HepG2 (cell line): ENCODE results near the gene LRRC28. TPM values are rescaled to one million over a fixed set of nuclear protein-coding genes. Genes with fewer than 3 reads are reported as not detected.

ENCODE experiments used
- ATAC-seq: fragments of 200-7000 bp; cut with Tn5 transposase; 3 replicates; pipeline ENCODE4 v1.9.1; 2020; ENCODE audit warnings: mild to moderate bottlenecking, moderate library complexity
- BruUV-seq: library from RNA; stranded (reverse); fragments of 400-500 nt; replicated peaks from 2 replicates; lab custom pipeline; 2021; lab: Mats Ljungman, UMichigan
- CTCF ChIA-PET: fragments of 300-600 bp; formaldehyde crosslinking; extraction: SDS; loops from one replicate; lab custom pipeline; 2021; ENCODE audit warnings: low total read pairs, inconsistent platforms, low intra/inter-chr PET ratio; lab: Yijun Ruan, JAX
- POLR2A ChIA-PET: fragments of 350-600 bp; sonication (Branson Sonifier 250); formaldehyde crosslinking; loops from one replicate; lab custom pipeline; 2020; ENCODE audit warnings: antibody characterized with exemption, inconsistent platforms; lab: Yijun Ruan, JAX
- DNase-seq: peaks from one replicate; pipeline ENCODE4 v3.0.0-alpha.2; 2015; ENCODE audit warnings: low spot score
- FAIRE-seq: peaks from 3 replicates; lab custom pipeline; 2011; peaks lifted over from hg19 to GRCh38; lab: Jason Lieb, UNC
- H2AFZ ChIP-seq: one replicate; pipeline ENCODE4 v1.6.1; 2011; ENCODE audit warnings: low read length, inconsistent platforms
- H3K27ac ChIP-seq: fragments of 300-600 bp; 3 replicates; pipeline ENCODE4 v1.8.0; 2011; ENCODE audit warnings: mixed run types, mild to moderate bottlenecking, mixed read lengths, low read length, inconsistent platforms; ENCODE audit not compliant: insufficient read depth; ENCODE audit errors: extremely low read length
- H3K27me3 ChIP-seq, 2 experiments: fragments of 200-600 bp in 1 of 2; 2 replicates in 1 of 2; 3 replicates in 1 of 2; pipeline versions ENCODE4 v1.6.0 to v1.8.0; 2011; ENCODE audit warnings: low read length in 2 of 2, mild to moderate bottlenecking in 2 of 2, moderate library complexity in 2 of 2, inconsistent platforms in 1 of 2; ENCODE audit not compliant: insufficient read depth in 2 of 2, control insufficient read depth in 1 of 2
- H3K36me3 ChIP-seq, 2 experiments: fragments of 200-600 bp in 1 of 2; replicated peaks in 1 of 2; 2 replicates in 1 of 2; 3 replicates in 1 of 2; pipeline versions ENCODE4 v1.5.1 to v1.8.0; 2011; ENCODE audit warnings: low read length in 2 of 2, inconsistent platforms in 1 of 2; ENCODE audit not compliant: insufficient read depth in 2 of 2, control insufficient read depth in 1 of 2
- H3K4me1 ChIP-seq: 2 replicates; pipeline ENCODE4 v1.5.1; 2012; ENCODE audit warnings: low read length, inconsistent platforms; ENCODE audit not compliant: insufficient read depth
- H3K4me2 ChIP-seq: 2 replicates; pipeline ENCODE4 v1.6.0; 2011; ENCODE audit warnings: low read depth, low read length, inconsistent platforms
- H3K4me3 ChIP-seq, 3 experiments: fragments of 200-600 bp in 1 of 3; sonication (generic), shearing (Covaris generic) in 1 of 3; replicated peaks in 1 of 3; 2 replicates each; pipeline ENCODE4 v1.5.1; 2011 to 2016; ENCODE audit warnings: low read length in 3 of 3, inconsistent platforms in 2 of 3, low read depth in 2 of 3, mild to moderate bottlenecking in 2 of 3, control low read depth in 1 of 3, mixed read lengths in 1 of 3; ENCODE audit not compliant: insufficient read depth in 1 of 3
- H3K79me2 ChIP-seq: one replicate; pipeline ENCODE4 v1.6.1; 2011; ENCODE audit warnings: low read length, inconsistent platforms; ENCODE audit not compliant: insufficient read depth
- H3K9ac ChIP-seq: 2 replicates; pipeline ENCODE4 v1.6.0; 2011; ENCODE audit warnings: mild to moderate bottlenecking, low read depth, low read length, inconsistent platforms; ENCODE audit not compliant: insufficient read depth
- H3K9me3 ChIP-seq: 2 replicates; pipeline ENCODE4 v1.5.1; 2012; ENCODE audit warnings: mild to moderate bottlenecking, low read length
- H4K20me1 ChIP-seq: 2 replicates; pipeline ENCODE4 v1.6.0; 2011; ENCODE audit warnings: inconsistent platforms, mild to moderate bottlenecking, low read length, moderate library complexity; ENCODE audit not compliant: insufficient read depth
- ARNT2 ChIP-seq: sonication (generic); formaldehyde crosslinking; IDR thresholded peaks from 2 replicates; pipeline ENCODE4 v1.8.0; 2022; ENCODE audit warnings: mild to moderate bottlenecking, low read depth, missing genetic modification reagents, moderate library complexity
- CENPX ChIP-seq: sonication (generic); formaldehyde crosslinking; IDR thresholded peaks from 2 replicates; pipeline ENCODE4 v1.9.0; 2021; ENCODE audit warnings: mild to moderate bottlenecking, missing genetic modification reagents, moderate library complexity
- CSRNP1 ChIP-seq: sonication (generic); formaldehyde crosslinking; IDR thresholded peaks from 2 replicates; pipeline ENCODE4 v1.8.1; 2023; ENCODE audit warnings: mild to moderate bottlenecking, missing genetic modification reagents
- HHEX ChIP-seq: IDR thresholded peaks from 2 replicates; pipeline ENCODE4 v1.6.1; 2016; ENCODE audit warnings: control low read depth
- KAT7 ChIP-seq: IDR thresholded peaks from 2 replicates; pipeline ENCODE4 v1.6.1; 2018; ENCODE audit warnings: borderline replicate concordance, missing compliant biosample characterization
- NCOA1 ChIP-seq: sonication (generic); formaldehyde crosslinking; IDR thresholded peaks from 2 replicates; pipeline ENCODE4 v1.9.0; 2021; ENCODE audit warnings: missing genetic modification reagents
- NFYC ChIP-seq: IDR thresholded peaks from 2 replicates; pipeline ENCODE4 v1.6.1; 2016; ENCODE audit warnings: missing genetic modification reagents, missing compliant biosample characterization
- NKX3-1 ChIP-seq: sonication (generic); formaldehyde crosslinking; IDR thresholded peaks from 2 replicates; pipeline ENCODE4 v1.5.0; 2020; ENCODE audit warnings: missing genetic modification reagents
- RELA ChIP-seq: sonication (generic); formaldehyde crosslinking; IDR thresholded peaks from 2 replicates; pipeline ENCODE4 v1.4.0; 2020; ENCODE audit warnings: missing genetic modification reagents
- SP2 ChIP-seq: sonication (generic); formaldehyde crosslinking; IDR thresholded peaks from 2 replicates; pipeline ENCODE4 v1.5.1; 2020; ENCODE audit warnings: mild to moderate bottlenecking, missing genetic modification reagents
- ZNF326 ChIP-seq: sonication (generic); formaldehyde crosslinking; IDR thresholded peaks from 2 replicates; pipeline ENCODE4 v1.4.0; 2020; ENCODE audit warnings: missing genetic modification reagents, borderline replicate concordance
- WGBS: methylation state at CpG from one replicate; pipeline ENCODE4 v1.1.6; 2017; ENCODE audit warnings: low lambda C conversion rate; 5-methylcytosine and 5-hydroxymethylcytosine counted together
- in situ Hi-C: cut with HindIII; loops from 2 replicates; pipeline ENCODE4 v1.10.0; 2017; ENCODE audit warnings: low pct_unique_long_range_greater_than_20kb; ENCODE audit not compliant: extremely low pct_ligation_motif_present
- intact Hi-C: fragments of 100-400 bp; cut with micrococcal nuclease; formaldehyde crosslinking; loops from one replicate; pipeline ENCODE4 v1.10.0; 2022; ENCODE audit not compliant: unreplicated experiment
- polyA plus RNA-seq, 8 experiments: library from polyadenylated mRNA; depleted of rRNA in 3 of 8; stranded (reverse) in 7 of 8; unstranded in 1 of 8; fragments of >200 nt; fragmentation: Illumina TruSeq in 4 of 8; extraction: Trizol in 4 of 8; gene quantifications; 2 replicates each; pipeline versions ENCODE4 v1.2.1 to v1.2.3, GENCODE V29; 2011 to 2016; ENCODE audit warnings: low read depth in 4 of 8, missing spikeins in 1 of 8, mixed read lengths in 1 of 8; ENCODE audit not compliant: insufficient read depth in 1 of 8
- total RNA-seq, 5 experiments: library from RNA; depleted of rRNA; stranded (reverse); fragments of >200 nt; fragmentation: Illumina TruSeq; extraction: Trizol; gene quantifications; 2 replicates each; pipeline ENCODE4 v1.2.3, GENCODE V29; 2016; ENCODE audit warnings: low read depth in 1 of 5
- TF ChIP-seq, protein P1 (sequence below): sonication (generic); formaldehyde crosslinking; IDR thresholded peaks from 2 replicates; pipeline ENCODE4 v1.4.0; 2020; ENCODE audit warnings: missing genetic modification reagents
- TF ChIP-seq, protein P2 (sequence below): sonication (generic); formaldehyde crosslinking; IDR thresholded peaks from 2 replicates; pipeline ENCODE4 v1.5.0; 2020; ENCODE audit warnings: mild to moderate bottlenecking, missing genetic modification reagents, borderline replicate concordance

LRRC28 gene
- total and polyA plus RNA-seq, 2 of the 13 experiments (the other 11 are each of a cell fraction or from before 2014, with no cell fraction given): 17.5 to 21.3 TPM

DNA sequence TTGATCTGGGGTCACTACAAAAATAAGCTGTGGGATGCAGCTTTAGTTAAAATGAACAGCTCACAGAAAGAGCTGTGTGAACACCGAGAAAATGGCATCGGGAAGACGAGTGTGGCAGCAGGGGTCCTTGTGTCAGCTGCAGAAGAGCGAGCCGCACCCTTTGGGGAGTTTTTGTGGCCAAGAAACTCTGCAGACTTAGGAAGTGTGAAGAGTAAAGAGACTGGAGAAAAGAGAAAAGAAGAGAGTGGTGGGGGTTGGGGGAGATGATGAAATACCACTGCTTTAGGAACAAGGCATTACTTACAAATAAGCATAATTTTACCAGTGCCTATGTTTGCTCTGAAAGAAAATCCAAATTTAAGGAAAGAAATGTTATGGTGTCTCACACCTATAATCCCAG lies 147.8 kb downstream of the LRRC28 start:
- FAIRE-seq (no peak), ATAC-seq (no peak), DNase-seq (no peak)
- Histone ChIP-seq H3K4me3 (no peak overlapping the region), H3K9me3 (no peaks in the 10 kb centered on the region), H3K4me2 (no peak overlapping the region), H2AFZ (no peak overlapping the region), H3K79me2 (no peaks in the 10 kb centered on the region), H3K27ac (no peak overlapping the region), H4K20me1 (no peaks in the 10 kb centered on the region), H3K36me3 (no peaks in the 10 kb centered on the region), H3K27me3 (no peaks in the 10 kb centered on the region), H3K4me1 (peaks cover 44% of the 10 kb centered on the region), H3K9ac (no peak overlapping the region)
- ChIA-PET CTCF (no interaction called here), POLR2A (no interaction called here)
- BruUV-seq: no TSS peak
- intact Hi-C loops (no loop called here), in situ Hi-C loops (no loop called here)
- WGBS: 78% methylated on average over 5 of the region's 5 CpGs
- TF ChIP-seq RELA (CRISPR knock-in tag) (no peak), HHEX (CRISPR knock-in tag) (no peak), ZNF326 (CRISPR knock-in tag) (no peak), NFYC (CRISPR knock-in tag) (no peak), CSRNP1 (CRISPR knock-in tag) (no peak), NCOA1 (CRISPR knock-in tag) (no peak), CENPX (CRISPR knock-in tag) (no peak), KAT7 (CRISPR knock-in tag) (no peak), ARNT2 (CRISPR knock-in tag) (no peak), SP2 (CRISPR knock-in tag) (no peak), NKX3-1 (CRISPR knock-in tag) (no peak)
- TF ChIP-seq, protein P1, sequence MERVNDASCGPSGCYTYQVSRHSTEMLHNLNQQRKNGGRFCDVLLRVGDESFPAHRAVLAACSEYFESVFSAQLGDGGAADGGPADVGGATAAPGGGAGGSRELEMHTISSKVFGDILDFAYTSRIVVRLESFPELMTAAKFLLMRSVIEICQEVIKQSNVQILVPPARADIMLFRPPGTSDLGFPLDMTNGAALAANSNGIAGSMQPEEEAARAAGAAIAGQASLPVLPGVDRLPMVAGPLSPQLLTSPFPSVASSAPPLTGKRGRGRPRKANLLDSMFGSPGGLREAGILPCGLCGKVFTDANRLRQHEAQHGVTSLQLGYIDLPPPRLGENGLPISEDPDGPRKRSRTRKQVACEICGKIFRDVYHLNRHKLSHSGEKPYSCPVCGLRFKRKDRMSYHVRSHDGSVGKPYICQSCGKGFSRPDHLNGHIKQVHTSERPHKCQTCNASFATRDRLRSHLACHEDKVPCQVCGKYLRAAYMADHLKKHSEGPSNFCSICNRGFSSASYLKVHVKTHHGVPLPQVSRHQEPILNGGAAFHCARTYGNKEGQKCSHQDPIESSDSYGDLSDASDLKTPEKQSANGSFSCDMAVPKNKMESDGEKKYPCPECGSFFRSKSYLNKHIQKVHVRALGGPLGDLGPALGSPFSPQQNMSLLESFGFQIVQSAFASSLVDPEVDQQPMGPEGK: no peak
- TF ChIP-seq, protein P2, sequence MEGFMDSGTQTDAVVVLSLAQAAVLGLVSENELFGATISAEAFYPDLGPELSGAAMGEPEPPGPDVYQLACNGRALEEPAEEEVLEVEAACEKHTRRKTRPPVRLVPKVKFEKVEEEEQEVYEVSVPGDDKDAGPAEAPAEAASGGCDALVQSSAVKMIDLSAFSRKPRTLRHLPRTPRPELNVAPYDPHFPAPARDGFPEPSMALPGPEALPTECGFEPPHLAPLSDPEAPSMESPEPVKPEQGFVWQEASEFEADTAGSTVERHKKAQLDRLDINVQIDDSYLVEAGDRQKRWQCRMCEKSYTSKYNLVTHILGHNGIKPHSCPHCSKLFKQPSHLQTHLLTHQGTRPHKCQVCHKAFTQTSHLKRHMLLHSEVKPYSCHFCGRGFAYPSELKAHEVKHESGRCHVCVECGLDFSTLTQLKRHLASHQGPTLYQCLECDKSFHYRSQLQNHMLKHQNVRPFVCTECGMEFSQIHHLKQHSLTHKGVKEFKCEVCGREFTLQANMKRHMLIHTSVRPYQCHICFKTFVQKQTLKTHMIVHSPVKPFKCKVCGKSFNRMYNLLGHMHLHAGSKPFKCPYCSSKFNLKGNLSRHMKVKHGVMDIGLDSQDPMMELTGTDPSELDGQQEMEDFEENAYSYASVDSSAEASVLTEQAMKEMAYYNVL (CRISPR knock-in tag): no peak
